OCI-LY1 (cell line): ENCODE measurements around the gene POU2F1.

Experiments
- CTCF ChIP-seq: fragments of 200-600 bp; sonication (generic), shearing (Covaris generic); IDR thresholded peaks from 2 replicates; pipeline ENCODE4 v1.5.1; 2017; ENCODE audit warnings: mild to moderate bottlenecking, antibody characterized with exemption, low read length, moderate library complexity, mixed read lengths
- EZH2 ChIP-seq: fragments of 200-600 bp; sonication (generic), shearing (Covaris generic); IDR thresholded peaks from 2 replicates; pipeline ENCODE4 v1.8.0; 2017; ENCODE audit warnings: borderline replicate concordance, mixed run types, mild to moderate bottlenecking, antibody characterized with exemption, low read length, moderate library complexity, mixed read lengths

DNA sequence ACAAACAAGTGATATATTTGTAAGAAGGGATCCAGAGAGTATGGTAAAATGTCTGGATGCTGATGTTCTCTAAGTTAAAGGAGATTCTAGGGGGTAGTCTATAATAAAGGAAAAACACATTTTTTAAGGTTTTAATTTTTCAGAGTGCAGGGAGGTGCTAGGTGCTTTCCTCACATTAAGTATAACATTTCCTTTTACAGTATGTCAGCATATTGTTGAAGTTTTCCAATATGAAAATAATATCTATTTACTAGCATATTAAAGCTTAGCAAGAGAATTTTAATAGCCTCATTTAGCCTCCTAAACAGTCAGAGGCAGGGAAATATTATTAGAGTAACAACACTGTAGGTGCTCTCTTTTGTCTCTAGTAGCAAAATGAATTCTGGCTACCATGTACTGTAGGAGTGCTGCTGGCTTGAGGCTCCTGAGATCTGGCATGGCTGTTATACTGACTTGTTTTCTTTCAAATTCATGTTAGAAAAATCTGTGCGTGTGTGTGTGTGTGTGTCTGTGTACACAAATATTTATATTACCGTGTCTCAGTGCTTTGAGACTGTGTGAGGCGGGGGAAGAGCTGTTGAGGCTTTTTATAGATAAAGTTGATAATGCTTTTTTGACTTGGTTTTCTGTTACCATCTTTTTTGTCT lies 71.0 kb downstream of the POU2F1 start:
- TF ChIP-seq CTCF = no peak
- TF ChIP-seq EZH2 = no peak
